ENCODE results near the gene TBPL2. TPM values are rescaled to one million over a fixed set of nuclear protein-coding genes. Genes with fewer than 3 reads are reported as not detected.
"Not testable (repeated sequence)": the region's sequence is repeated elsewhere in the genome, so short reads cannot be mapped to it uniquely, and the experiment has no call there.

Gene TBPL2
- total RNA-seq, 1 donor from 2014 or later = not detected

DNA sequence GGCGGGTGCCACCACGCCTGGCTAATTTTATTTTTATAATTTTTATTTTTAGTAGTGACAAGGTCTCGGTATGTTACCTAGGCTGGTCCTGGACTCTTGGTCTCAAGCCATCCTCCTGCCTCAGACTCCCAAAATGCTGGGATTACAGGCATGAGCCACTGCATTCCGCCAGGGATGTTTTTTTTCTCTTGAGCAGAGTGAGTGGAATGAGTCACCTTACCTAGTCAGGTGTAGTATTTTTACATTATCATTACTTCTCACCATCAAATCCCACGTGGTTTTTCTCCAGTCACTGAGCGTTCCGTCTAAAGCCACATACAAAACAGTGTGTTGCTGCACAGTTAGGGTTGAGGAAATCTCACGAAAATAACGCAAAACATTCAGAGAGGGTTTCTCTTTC, 870 bp upstream of the TBPL2 start:
- DNase-seq (ENCODE audit: low spot score) = no peak

DNA sequence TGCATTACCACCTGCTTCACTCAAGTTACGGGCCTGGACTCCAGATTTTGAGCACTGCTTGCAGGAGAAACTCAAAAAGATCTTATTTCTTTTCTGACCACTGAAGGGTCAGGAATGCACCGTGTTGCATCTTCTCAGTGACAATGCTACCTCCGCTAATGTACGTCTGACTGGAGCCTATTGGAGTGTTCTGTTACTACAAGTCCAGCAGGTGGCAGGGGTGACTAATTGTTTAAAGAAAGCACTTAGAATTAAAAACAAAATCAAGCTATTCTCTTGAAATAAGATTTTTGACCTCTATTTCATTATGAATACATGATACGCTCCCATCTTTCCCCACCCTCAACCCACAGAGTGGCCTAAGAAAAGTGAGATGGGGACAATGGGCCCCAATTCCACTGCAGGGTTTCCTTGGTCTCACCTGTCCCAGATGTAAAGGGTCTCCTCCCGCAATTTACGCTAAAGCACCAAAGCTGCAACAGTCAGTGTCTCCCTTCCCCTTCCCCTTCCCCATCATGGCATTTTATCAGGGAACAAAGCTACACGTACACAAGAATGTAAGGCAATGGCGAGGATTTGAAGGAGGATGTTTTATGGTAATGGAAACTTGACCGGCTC, 2.2 kb downstream of the TBPL2 start:
- DNase-seq (ENCODE audit: low spot score) = no peak

DNA sequence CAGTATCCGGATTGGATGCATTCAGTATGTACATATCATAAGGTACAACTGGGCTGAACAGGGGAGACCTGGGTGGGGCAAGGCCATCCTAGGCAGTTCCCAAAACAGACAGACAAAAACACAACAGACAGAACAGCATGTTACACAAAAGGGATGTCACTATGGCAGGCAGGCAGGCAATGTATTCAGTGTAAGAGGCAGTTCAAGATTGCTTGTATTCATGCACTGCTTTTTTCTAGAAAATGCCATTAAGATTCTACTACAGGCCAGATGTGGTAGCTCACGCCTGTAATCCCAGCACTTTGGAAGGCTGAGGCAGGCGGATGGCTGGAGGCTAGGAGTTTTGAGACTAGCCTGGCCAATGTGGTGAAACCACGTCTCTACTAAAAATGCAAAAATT, 3.5 kb downstream of the TBPL2 start:
- no peak for DNase-seq (ENCODE audit: low spot score)

DNA sequence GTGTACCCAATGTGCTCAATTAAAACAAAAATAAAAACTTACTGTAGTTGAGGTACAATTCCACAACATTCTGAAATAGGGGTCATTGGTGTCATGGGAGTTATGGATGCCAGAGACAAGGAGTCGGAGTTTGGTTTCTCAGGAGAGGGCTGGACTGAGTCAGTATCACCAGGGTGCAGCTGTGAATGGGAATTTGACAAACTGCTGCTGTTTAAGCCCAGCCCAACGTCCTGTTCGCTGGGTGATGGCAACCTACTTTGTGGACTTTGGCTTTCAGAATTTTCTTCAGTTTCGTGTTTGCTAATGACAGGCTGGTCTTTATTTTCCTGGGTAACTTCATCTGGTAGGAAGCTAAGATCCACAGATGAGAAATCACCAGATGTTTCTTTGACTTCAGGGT, 3.9 kb downstream of the TBPL2 start:
- no peak for DNase-seq (ENCODE audit: low spot score)

DNA sequence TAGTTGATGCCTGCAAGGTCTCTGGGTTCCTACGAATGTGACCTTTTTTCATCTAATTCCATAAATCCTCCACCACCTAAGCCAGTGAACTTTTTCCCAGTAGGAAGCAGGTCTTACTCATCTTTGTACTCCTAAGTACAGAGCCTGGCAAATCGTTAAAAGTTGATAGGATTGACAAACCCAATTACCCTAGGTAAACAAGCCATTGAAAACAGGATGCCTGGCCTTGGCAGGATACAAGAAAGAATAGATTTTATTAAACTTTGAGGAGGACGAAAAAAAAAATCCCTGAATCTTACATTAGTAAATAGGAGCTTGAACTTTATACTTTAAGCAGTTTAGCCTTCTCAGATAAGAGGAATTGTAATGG, 5.6 kb downstream of the TBPL2 start:
- no peak for DNase-seq (ENCODE audit: low spot score)

DNA sequence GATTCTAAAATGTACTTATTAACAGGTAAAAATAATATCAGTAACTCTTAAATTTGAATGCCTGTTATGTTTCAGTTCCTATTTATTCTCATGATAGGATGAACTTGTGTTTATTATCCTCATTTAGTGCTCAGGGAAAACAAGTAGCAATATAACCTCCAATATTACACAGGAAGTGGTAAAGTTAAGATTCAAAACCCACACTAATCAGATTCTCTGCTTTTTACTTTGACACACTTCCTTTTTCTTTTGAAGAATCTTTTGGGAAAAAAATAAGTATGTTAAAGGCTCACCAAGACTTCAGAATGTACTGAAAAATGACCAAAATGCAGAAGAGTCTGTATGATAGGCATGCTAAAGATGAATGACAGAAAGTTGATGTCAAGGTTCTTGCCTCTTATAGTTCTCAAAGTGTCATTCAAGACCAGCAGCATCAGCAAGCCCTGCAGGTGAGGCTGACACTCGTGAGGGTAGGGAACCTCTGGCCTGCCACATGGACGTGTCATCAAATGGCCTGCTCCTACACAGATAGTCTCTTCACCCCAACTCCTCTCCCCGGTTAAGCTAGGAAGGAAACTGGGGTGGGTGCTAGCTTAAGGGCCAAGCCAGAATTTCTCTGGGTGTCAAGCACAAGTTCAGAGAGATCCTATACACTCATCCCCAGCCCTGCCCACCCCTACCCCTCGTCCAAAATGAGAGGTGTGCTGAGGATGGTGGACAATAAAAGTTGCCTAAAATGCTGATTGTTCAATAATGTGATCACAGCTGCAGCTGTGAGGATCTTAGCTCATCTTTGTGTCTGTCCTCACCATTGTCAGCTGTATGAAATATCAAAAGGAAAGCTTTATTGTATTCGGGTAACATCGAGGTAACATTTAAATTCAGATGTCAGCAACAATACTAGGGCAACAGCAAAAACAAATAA, 6.3 kb downstream of the TBPL2 start:
- DNase-seq (ENCODE audit: low spot score) = no peak

DNA sequence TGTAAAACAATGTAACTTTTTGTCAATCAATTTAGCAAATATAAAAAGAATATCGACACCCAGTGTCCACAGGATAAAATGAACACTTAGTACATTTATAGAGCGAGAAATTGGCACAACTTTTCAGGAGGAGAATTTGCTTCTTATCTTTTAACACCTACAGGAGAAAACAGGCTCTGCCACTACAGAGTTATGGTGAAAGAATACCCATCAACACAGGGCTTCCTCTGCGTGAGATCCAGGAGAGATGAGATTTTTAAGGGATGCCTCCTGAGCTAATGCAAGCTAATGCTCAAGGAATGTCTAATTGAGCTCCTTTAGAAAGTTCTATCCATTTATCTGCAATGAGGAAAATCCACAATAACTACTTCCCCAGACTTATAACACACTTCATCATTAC, 7.8 kb downstream of the TBPL2 start:
- DNase-seq (ENCODE audit: low spot score) = no peak

DNA sequence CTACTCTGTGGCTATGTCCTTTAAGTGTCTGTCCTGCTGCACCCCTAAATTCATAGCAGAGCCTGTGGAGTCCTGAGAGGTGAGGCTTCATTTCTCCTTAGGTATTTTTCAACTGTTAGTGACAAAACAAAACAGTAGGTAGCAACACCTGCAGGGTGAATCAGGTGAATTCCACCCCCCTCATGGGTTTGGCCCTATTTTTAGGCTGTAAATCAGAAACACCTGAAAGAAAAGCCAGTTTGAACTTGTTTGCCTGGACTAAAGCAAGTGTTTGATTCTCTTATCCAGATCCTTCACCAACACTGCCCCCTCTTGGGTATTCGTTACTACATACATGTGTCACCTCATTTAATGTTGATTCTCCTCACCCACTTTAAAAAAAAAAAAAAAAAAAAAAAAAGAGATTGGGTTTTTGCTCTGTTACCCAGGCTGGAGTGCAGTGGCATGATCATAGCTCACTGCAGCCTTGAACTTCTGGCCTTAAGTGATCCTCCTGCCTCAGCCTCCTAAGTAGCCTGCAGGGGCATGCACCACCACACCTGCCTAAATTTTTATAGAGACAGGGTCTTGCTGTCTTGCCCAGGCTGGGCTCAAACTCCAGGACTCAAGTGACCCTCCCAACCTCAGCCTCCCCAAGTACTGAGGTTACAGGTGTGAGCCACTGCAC, 10.3 kb downstream of the TBPL2 start:
- no peak for DNase-seq (ENCODE audit: low spot score)

DNA sequence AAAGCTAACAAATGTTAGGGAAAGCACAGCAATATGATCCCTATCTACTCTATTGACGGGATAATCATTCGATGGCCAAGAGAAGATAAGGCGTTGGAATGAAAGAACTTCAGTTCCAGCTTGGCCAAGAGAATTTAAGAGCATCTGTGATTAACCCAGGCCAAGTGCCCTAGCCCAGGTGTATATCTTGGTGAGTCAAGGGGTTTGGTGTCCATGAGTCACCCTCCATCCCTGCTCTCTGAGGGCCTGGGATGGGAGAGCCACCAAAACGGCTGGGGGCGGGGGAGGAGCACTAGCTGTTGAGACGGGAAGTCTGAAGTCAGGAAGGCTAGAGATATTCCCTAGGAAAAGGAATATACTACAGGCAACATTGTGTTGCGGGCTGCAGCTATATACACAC, 13.0 kb downstream of the TBPL2 start:
- DNase-seq (ENCODE audit: low spot score) = no peak

DNA sequence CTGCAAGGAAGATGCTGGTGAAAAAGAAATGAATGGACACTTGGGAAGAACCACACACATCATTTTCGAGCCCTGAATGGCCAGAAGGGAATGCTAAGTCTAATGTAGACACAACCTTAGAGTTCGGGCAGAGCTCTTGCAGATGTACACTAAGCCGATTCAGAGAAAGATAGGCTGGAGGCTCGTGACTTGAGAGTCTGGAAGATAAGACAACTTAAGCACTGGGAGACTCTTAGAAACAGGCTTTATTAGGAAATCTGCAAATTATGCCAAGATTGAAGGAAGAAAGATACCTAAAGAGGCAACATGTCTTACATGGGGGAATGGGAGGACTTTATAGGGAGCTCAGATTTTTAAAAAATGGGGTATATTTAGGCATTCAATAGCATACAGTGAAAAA, 13.5 kb downstream of the TBPL2 start:
- DNase-seq (ENCODE audit: low spot score) = no peak

DNA sequence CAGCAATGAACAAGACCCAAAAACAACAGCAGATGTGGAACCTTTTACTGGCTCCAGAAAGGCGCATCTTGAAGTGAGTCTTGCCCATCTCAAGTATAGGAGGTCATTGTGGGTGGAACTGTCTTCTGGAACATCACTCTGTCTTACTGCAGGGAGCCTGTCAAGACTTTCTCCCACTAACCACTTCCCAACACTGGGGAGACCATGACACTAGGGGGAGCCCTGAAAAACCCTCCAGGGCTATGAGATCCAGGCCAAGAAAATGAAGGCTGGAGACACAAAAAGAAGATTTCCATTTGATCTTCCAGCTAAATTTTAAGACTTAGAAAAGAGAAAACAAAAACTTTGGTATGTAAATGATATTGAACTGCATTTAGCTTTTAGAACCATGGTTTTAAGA, 15.3 kb downstream of the TBPL2 start:
- no peak for DNase-seq (ENCODE audit: low spot score)

DNA sequence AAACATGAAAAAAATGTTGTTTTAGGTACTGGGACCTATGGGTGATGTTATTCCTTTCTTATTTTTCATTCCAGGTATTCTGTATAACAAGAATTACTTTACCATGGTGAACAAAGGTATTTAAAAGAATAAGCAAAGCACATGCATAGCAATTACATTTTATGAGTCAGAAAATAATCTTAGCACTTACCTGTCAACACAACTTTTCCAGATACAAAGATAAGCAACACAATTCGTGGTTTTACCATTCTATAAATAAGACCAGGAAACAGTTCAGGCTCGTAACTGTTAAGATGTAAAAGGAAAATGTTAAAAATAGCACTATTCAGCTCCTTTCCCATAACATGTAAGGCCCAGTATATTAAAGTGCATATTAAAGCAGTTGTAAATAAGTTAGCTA, 16.4 kb downstream of the TBPL2 start:
- DNase-seq (ENCODE audit: low spot score) = no peak

DNA sequence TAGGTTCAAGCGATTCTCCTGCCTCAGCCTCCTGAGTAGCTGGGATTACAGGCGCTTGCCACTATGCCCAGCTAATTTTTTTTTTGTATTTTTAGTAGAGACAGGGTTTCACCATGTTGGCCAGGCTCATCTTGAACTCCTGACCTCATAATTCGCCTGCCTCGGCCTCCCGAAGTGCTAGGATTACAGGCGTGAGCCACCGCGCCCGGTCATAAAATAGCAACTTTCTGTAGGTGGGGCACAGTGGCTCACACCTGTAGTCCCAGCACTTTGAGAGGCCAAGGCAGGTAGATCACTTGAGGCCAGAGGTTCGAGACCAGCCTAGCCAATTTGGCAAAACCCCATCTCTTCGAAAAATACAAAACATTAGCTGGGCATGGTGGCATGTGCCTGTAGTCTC, 18.1 kb downstream of the TBPL2 start:
- not testable (repeated sequence) for DNase-seq (ENCODE audit: low spot score)

DNA sequence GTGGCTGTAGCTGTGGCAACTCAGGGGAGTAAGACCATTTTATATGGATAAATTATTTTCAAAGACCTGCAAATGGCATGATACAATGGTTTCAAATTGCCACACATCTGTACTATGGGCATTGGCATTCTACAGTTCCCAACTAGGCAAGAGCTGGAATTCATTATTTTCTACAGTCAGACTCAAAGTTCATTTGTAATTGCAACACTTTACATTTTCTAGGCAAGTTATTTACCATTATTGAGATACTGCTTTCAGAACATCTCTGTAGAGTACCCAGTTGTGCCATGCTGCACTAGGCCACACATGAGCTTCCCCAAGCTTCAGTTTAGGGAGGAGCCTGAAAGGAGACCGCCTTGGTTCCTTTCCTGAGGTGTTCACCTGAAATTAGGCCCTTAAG, 20.8 kb downstream of the TBPL2 start:
- no peak for DNase-seq (ENCODE audit: low spot score)

DNA sequence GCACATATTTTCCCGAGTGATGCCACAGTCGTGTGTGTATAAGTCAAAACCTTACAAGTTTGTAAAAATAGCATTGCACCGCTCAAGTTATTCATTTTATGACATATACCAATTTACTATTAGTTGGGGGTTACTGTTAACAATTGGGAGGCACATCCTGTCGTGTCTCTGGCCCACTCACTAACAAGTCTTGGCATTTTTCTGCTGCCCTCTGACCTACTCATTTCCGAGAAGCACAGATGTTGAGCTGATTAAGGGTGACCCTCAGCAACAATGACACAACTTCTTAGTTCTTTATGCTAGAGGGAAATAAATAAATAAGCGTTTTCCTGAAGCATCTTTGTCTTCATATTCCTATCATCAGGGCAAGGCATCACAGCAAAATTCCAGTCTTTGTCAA, 22.0 kb downstream of the TBPL2 start:
- DNase-seq (ENCODE audit: low spot score) = no peak

DNA sequence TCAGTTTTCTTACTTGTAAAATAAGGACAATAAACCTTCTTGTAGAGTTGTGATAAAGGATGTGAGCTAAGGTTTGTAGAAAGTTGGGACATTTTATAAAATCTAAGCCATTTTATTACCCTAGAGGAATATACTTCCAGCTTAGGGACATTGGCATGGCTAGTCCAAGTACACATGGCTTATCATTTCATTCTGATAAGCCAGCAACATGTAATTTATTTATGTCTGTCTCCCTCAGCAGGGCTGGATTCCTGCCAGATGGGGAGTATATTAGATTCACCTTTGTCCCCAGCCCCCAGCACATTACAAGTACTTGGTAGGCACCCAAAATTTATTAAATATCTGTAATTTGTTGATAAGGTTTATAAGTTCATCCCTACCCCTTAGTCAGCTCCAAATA, 22.5 kb downstream of the TBPL2 start:
- no peak for DNase-seq (ENCODE audit: low spot score)

DNA sequence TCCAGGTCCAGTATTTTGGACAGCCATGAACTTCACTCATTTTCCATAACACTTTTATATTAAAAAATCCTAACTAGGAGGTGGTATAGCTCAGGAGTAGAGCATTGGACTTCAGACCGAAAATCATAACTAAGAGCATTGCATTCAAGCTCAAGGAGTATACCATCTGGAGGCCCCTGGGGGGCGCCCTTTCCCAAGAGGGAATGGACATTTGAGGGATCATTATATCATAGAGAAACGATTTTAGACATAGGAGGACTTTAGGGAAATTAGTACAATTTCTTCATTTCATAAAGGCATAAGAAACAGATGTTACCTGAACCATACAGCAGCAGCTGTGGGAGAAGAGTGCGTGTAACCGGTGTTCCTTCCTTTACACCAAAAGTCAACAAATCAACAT, 23.6 kb downstream of the TBPL2 start:
- no peak for DNase-seq (ENCODE audit: low spot score)

DNA sequence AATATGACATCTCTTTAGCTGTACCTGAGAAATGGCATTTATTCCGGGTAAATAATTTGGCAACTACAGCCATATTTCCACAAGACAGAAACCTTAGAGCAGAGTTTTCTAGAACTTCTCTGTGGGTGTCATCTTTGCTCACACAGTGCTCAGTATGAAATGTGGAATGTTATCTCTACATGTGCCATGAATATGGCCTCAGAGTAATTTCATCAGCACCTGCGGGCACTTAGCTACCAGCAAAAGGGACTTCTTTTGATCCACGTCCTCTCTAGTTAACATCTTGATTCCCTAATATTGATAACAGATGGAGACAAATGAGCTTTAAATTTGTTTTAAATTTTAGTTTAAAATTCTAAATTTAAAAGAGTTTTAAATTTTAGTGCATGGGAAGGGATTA, 25.9 kb downstream of the TBPL2 start:
- no peak for DNase-seq (ENCODE audit: low spot score)

DNA sequence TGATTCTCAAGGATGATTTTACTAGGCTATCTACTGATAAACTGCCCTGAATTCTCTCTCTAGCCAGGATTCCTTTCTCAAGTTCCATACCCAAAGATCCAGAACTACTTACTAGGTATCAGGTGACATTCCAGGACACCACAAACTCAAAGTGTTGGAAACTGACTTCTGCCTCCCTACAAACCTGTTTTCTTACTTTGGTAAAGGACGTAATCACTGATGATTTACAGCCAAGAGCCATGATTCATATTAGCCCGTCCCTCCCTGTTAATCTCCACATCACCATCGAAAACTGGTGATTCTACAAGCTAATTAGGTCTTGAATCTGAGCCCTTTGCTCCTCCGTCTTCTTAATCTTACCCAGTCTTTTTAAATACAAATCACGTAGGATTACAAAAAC, 27.7 kb downstream of the TBPL2 start:
- no peak for DNase-seq (ENCODE audit: low spot score)

DNA sequence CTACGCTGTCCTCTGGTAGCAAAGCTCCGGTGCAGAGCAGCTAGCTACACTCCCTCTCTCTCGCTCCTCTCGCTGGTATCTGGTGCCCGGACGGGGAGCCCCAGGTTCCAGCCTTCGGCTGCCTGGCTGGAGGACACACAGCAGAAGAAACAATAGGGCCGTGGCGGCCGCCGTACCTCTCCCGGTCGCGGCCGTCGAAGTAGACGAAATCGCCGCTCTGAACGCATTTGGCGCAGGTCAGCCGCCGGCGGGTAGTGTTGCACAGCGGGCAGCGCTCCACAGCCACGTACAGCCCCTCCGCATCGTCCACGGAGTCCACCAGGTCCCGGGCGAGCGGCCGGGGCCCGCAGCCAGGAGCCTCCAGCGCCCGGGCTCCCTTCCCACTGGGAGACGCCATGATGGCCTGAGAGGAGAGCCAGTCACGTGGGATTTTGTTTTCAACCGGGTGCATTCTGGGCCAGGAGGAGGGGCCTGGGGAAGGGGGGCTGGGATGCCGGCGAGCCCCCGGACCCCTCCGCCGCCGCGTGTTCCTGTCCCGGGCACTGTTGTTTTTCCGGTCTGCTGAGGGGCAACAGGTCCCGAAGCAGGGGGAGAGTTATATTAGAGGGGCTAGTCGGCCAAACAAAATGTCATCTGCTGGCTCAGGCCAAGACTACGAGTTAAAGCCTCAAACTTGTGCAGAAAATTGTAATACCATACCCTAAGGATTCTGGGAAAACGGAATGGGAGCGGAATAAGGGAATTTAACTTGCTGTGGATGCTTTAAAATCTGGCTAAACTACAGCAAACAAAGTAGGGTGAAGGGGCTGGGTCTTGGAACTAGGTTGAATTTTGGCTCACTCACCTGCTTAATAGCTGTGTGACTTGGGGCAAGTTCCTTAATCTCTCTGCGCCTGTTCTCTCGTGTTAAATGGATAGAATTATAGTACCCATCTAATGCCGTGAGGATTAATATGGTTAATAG, 28.7 kb downstream of the TBPL2 start, which contains the start of gene ATG14:
ATG14 (minus strand) TSS at position 405 of the 964 bp plus-strand sequence; CDS start at position 397, 8 bp downstream.
- DNase-seq (ENCODE audit: low spot score) = peak; percentile 92

DNA sequence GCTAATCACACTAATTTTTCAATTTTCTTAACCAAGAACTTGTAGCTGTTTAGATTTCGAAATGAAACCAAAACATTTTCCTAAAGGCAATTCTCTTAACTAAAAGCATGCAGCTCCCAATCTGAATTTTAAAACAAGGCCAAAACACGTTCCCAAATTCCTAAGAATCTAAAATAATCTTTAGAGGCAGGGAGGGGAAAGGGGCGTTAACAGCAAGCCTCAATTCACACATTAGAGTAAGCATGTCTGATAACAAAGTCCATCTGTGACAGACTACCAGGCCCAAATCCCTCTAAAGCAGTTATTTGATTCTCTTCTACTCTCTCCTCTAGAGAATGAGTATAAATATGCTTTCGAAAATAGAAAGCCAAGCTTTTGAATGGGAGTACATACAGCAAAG, 29.5 kb downstream of the TBPL2 start:
- no peak for DNase-seq (ENCODE audit: low spot score)

Data from mesenteric fat pad (tissue), 1 donor.